ENCODE data around the gene ABI1. TPM values are rescaled to one million over a fixed set of nuclear protein-coding genes. Genes with fewer than 3 reads are reported as not detected.

The ABI1 gene
- total RNA-seq, 1 experiment from 2014 or later = 33.9 TPM

GRCh38 chr10:26697163-26697921 is 163.4 kb downstream of the ABI1 start, which contains the start of gene PDSS1 (continued):
- TF ChIP-seq, protein P1, sequence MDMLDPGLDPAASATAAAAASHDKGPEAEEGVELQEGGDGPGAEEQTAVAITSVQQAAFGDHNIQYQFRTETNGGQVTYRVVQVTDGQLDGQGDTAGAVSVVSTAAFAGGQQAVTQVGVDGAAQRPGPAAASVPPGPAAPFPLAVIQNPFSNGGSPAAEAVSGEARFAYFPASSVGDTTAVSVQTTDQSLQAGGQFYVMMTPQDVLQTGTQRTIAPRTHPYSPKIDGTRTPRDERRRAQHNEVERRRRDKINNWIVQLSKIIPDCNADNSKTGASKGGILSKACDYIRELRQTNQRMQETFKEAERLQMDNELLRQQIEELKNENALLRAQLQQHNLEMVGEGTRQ (CRISPR knock-in tag; IDR thresholded peaks at IDR 0.05) = peak; percentile 56; the same call in 1 of the 2 replicates
- TF ChIP-seq NR2C2 (CRISPR knock-in tag; IDR thresholded peaks at IDR 0.05) = peak; percentile 82; the same call in 1 of the 2 replicates
- TF ChIP-seq, protein P2, sequence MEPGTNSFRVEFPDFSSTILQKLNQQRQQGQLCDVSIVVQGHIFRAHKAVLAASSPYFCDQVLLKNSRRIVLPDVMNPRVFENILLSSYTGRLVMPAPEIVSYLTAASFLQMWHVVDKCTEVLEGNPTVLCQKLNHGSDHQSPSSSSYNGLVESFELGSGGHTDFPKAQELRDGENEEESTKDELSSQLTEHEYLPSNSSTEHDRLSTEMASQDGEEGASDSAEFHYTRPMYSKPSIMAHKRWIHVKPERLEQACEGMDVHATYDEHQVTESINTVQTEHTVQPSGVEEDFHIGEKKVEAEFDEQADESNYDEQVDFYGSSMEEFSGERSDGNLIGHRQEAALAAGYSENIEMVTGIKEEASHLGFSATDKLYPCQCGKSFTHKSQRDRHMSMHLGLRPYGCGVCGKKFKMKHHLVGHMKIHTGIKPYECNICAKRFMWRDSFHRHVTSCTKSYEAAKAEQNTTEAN (CRISPR knock-in tag; IDR thresholded peaks at IDR 0.05) = peak; percentile 91; the same call in 1 of the 2 replicates
- no peak for TF ChIP-seq SMAD3 (CRISPR knock-in tag; IDR thresholded peaks at IDR 0.05; ENCODE audit: borderline replicate concordance)
- no peak for TF ChIP-seq SOX15 (CRISPR knock-in tag; IDR thresholded peaks at IDR 0.05)
- TF ChIP-seq RORB (CRISPR knock-in tag; IDR thresholded peaks at IDR 0.05) = no peak
- TF ChIP-seq FOXK1 (CRISPR knock-in tag; IDR thresholded peaks at IDR 0.05) = peak; percentile 66
- TF ChIP-seq KAT7 (CRISPR knock-in tag; IDR thresholded peaks at IDR 0.05; ENCODE audit: borderline replicate concordance) = peak; percentile 65; the same call in 1 of the 2 replicates
- TF ChIP-seq ELF4 (CRISPR knock-in tag; IDR thresholded peaks at IDR 0.05; ENCODE audit: low read depth) = peak; percentile 61; the same call in 1 of the 2 replicates
- peak; percentile 73; the same call in 1 of the 2 replicates for TF ChIP-seq FOXP1 (CRISPR knock-in tag; IDR thresholded peaks at IDR 0.05; ENCODE audit: borderline replicate concordance)

- ChIA-PET CTCF (interaction anchor here (1.3 kb wide), 1 partner anchor 11 kb away, joined by 5 read pairs; no protein-coding TSS in a partner anchor), POLR2A (no interaction called here)
- no peak for ATAC-seq
- no peak for TF ChIP-seq ZNF138 (CRISPR knock-in tag; conservative IDR thresholded peaks at IDR 0.05)
- peak overlapping the region; percentile 51 for H3K27ac Mint-ChIP-seq
- H3K4me3 Mint-ChIP-seq = peak overlapping the region; percentile 96
- DNase-seq (ENCODE audit: low spot score) = no peak
- H3K36me3 Mint-ChIP-seq = peaks cover 17% of the 10 kb centered on the region
- peaks cover 11% of the 10 kb centered on the region for H3K4me1 Mint-ChIP-seq
- H3K27me3 Mint-ChIP-seq (ENCODE audit: low read depth) = peaks cover 6% of the 10 kb centered on the region; the same call in 1 of the 2 replicates
- peaks cover 8% of the 10 kb centered on the region for H3K9me3 Mint-ChIP-seq
Measured at GRCh38 chr10:26696786-26697162, 164.0 kb downstream of the ABI1 start.

Other genes starting within 250 kb of the ABI1 start
- gene PDSS1, start 163.3 kb downstream of the ABI1 start, total RNA-seq (2021) = 13.2 to 13.9 TPM (median 13.6 TPM) in 3 replicates
- 7.3 to 10.2 TPM (median 8.1 TPM) in 3 replicates for gene ANKRD26, start 239.5 kb upstream of the ABI1 start, total RNA-seq (2021)